Uterus (tissue), 2 donors: ENCODE results near the gene PRKD1.

Experiments
- POLR2A ChIP-seq, 2 donors: fragments of 450-650 bp; IDR thresholded peaks; one replicate each; pipeline ENCODE4 v1.6.1; 2016; ENCODE audit warnings: antibody characterized with exemption in 2 of 2, mild to moderate bottlenecking in 1 of 2, moderate library complexity in 1 of 2
- TF ChIP-seq, protein P1 (sequence below), 4 experiments: fragments of 200-600 bp in 2 of 4; fragments of 450-650 bp in 2 of 4; sonication (generic) in 2 of 4; IDR thresholded peaks; one replicate each; pipeline ENCODE4 v1.5.1; 2016 to 2019; ENCODE audit warnings: antibody characterized with exemption in 4 of 4, mild to moderate bottlenecking in 2 of 4, moderate library complexity in 1 of 4

DNA sequence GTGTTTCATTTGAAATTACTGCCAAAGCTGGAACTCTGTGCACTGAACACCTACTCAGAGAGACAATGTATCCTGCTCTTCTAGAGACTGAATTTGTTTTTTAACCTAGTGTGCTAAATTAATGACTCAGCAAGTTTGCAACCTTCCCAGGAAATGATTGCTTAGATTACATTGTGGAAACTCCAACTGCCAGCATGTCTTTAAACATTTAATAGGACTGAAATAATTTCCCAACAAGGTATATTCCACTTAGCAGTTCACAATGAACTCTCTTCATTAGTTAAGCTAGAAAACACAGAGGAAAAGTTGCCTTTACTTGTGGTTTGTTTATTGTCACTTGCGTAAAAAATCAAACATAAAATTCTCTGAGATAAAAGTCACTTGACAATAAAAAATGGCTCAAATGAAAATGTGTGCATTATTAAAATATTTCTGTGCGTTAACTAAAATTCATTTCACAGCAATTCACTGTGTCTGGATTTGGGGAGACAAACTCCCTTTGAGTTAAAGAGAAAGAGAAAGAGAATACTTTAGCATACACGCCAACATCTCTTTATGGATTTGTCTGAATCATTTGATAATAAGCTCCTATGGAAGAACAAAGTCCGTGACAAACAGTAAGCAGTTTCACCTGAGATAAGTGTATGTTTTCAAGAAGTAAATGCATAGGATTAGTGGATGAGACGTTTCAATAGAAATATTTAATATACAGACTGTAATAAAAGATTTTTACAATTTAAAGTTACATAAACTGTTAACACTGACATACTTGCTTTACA, 284.0 kb downstream of the PRKD1 start:
- no peak for TF ChIP-seq POLR2A (IDR thresholded peaks at IDR 0.05)
- TF ChIP-seq, protein P1, sequence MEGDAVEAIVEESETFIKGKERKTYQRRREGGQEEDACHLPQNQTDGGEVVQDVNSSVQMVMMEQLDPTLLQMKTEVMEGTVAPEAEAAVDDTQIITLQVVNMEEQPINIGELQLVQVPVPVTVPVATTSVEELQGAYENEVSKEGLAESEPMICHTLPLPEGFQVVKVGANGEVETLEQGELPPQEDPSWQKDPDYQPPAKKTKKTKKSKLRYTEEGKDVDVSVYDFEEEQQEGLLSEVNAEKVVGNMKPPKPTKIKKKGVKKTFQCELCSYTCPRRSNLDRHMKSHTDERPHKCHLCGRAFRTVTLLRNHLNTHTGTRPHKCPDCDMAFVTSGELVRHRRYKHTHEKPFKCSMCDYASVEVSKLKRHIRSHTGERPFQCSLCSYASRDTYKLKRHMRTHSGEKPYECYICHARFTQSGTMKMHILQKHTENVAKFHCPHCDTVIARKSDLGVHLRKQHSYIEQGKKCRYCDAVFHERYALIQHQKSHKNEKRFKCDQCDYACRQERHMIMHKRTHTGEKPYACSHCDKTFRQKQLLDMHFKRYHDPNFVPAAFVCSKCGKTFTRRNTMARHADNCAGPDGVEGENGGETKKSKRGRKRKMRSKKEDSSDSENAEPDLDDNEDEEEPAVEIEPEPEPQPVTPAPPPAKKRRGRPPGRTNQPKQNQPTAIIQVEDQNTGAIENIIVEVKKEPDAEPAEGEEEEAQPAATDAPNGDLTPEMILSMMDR (IDR thresholded peaks at IDR 0.05) = no peak
